Measurements from ENCODE around the gene LAMTOR4. TPM values are rescaled to one million over a fixed set of nuclear protein-coding genes. Genes with fewer than 3 reads are reported as not detected.

The LAMTOR4 gene
- total and polyA plus RNA-seq, 2 of the 13 experiments (the other 11 are each of a cell fraction or from before 2014, with no cell fraction given), result 115 to 118 TPM

DNA sequence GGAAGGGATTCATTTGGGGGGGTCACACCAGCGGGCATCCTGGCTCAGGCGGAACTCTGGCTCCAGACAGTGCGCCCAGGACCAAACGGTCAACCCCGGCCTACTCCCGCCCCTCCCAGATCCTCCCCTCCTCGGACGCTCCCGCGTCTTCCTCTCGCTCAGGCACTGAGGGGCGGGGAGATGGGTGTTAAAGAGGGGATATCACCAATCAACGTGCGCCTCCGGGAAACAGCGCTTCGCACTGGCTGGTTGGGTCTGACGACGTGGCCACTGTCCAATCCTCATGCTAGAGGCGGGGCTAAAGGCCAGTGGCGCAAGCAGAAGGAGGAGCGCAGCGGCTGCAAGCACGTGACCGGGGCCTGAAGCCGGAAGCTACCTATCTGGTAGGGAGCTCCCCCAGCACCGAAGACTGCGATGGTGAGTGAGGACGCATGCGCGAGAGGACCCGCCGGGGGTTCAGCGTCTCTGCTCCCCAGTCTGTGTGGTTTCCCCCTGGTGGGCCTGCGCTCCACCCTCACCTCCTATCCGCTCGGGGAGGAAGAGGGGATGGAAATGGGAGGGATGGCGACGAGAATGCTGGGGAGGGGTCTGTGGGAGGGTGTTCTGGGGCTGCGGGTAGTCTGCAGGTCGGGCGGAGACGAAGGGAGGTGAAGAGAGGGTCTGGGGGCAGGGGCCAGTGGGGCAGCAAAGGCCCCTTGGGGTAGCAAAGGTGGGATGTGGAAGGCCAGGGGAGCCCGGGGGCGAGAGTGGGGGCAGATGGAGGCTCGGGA lies at the start of gene LAMTOR4 (continued):
- TF ChIP-seq, protein P1, sequence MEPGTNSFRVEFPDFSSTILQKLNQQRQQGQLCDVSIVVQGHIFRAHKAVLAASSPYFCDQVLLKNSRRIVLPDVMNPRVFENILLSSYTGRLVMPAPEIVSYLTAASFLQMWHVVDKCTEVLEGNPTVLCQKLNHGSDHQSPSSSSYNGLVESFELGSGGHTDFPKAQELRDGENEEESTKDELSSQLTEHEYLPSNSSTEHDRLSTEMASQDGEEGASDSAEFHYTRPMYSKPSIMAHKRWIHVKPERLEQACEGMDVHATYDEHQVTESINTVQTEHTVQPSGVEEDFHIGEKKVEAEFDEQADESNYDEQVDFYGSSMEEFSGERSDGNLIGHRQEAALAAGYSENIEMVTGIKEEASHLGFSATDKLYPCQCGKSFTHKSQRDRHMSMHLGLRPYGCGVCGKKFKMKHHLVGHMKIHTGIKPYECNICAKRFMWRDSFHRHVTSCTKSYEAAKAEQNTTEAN (CRISPR knock-in tag; conservative IDR thresholded peaks at IDR 0.05), result no peak
- TF ChIP-seq ADNP (CRISPR knock-in tag; IDR thresholded peaks at IDR 0.05) (no peak), ZNF432 (CRISPR knock-in tag; IDR thresholded peaks at IDR 0.05; ENCODE audit: borderline replicate concordance) (no peak), NR3C1 (CRISPR knock-in tag; IDR thresholded peaks at IDR 0.05) (no peak), ZNF720 (CRISPR knock-in tag; IDR thresholded peaks at IDR 0.05) (no peak), ARNTL (CRISPR knock-in tag; IDR thresholded peaks at IDR 0.05) (peak; percentile 95), HOXA9 (CRISPR knock-in tag; IDR thresholded peaks at IDR 0.05; ENCODE audit: borderline replicate concordance) (no peak), NRL (CRISPR knock-in tag; IDR thresholded peaks at IDR 0.05; ENCODE audit: borderline replicate concordance) (peak; percentile 48; the same call in 1 of the 2 replicates), KDM5A (IDR thresholded peaks at IDR 0.05; ENCODE audit: borderline replicate concordance, low read length) (peak; percentile 80), TCF7L2 (IDR thresholded peaks at IDR 0.05; ENCODE audit: low read depth, low read length) (no peak), PCBP1 (IDR thresholded peaks at IDR 0.05; ENCODE audit: borderline replicate concordance, low read depth, low read length) (peak; percentile 77; the same call in 1 of the 2 replicates)
- TF ChIP-seq, protein P2, sequence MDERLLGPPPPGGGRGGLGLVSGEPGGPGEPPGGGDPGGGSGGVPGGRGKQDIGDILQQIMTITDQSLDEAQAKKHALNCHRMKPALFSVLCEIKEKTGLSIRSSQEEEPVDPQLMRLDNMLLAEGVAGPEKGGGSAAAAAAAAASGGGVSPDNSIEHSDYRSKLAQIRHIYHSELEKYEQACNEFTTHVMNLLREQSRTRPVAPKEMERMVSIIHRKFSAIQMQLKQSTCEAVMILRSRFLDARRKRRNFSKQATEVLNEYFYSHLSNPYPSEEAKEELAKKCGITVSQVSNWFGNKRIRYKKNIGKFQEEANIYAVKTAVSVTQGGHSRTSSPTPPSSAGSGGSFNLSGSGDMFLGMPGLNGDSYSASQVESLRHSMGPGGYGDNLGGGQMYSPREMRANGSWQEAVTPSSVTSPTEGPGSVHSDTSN (CRISPR knock-in tag; IDR thresholded peaks at IDR 0.05), result peak; percentile 85
- TF ChIP-seq, protein P3, sequence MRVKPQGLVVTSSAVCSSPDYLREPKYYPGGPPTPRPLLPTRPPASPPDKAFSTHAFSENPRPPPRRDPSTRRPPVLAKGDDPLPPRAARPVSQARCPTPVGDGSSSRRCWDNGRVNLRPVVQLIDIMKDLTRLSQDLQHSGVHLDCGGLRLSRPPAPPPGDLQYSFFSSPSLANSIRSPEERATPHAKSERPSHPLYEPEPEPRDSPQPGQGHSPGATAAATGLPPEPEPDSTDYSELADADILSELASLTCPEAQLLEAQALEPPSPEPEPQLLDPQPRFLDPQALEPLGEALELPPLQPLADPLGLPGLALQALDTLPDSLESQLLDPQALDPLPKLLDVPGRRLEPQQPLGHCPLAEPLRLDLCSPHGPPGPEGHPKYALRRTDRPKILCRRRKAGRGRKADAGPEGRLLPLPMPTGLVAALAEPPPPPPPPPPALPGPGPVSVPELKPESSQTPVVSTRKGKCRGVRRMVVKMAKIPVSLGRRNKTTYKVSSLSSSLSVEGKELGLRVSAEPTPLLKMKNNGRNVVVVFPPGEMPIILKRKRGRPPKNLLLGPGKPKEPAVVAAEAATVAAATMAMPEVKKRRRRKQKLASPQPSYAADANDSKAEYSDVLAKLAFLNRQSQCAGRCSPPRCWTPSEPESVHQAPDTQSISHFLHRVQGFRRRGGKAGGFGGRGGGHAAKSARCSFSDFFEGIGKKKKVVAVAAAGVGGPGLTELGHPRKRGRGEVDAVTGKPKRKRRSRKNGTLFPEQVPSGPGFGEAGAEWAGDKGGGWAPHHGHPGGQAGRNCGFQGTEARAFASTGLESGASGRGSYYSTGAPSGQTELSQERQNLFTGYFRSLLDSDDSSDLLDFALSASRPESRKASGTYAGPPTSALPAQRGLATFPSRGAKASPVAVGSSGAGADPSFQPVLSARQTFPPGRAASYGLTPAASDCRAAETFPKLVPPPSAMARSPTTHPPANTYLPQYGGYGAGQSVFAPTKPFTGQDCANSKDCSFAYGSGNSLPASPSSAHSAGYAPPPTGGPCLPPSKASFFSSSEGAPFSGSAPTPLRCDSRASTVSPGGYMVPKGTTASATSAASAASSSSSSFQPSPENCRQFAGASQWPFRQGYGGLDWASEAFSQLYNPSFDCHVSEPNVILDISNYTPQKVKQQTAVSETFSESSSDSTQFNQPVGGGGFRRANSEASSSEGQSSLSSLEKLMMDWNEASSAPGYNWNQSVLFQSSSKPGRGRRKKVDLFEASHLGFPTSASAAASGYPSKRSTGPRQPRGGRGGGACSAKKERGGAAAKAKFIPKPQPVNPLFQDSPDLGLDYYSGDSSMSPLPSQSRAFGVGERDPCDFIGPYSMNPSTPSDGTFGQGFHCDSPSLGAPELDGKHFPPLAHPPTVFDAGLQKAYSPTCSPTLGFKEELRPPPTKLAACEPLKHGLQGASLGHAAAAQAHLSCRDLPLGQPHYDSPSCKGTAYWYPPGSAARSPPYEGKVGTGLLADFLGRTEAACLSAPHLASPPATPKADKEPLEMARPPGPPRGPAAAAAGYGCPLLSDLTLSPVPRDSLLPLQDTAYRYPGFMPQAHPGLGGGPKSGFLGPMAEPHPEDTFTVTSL (CRISPR knock-in tag; IDR thresholded peaks at IDR 0.05; ENCODE audit: borderline replicate concordance), result no peak
- TF ChIP-seq, protein P4, sequence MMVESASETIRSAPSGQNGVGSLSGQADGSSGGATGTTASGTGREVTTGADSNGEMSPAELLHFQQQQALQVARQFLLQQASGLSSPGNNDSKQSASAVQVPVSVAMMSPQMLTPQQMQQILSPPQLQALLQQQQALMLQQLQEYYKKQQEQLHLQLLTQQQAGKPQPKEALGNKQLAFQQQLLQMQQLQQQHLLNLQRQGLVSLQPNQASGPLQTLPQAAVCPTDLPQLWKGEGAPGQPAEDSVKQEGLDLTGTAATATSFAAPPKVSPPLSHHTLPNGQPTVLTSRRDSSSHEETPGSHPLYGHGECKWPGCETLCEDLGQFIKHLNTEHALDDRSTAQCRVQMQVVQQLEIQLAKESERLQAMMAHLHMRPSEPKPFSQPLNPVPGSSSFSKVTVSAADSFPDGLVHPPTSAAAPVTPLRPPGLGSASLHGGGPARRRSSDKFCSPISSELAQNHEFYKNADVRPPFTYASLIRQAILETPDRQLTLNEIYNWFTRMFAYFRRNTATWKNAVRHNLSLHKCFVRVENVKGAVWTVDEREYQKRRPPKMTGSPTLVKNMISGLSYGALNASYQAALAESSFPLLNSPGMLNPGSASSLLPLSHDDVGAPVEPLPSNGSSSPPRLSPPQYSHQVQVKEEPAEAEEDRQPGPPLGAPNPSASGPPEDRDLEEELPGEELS (CRISPR knock-in tag; IDR thresholded peaks at IDR 0.05), result no peak
- TF ChIP-seq, protein P5, sequence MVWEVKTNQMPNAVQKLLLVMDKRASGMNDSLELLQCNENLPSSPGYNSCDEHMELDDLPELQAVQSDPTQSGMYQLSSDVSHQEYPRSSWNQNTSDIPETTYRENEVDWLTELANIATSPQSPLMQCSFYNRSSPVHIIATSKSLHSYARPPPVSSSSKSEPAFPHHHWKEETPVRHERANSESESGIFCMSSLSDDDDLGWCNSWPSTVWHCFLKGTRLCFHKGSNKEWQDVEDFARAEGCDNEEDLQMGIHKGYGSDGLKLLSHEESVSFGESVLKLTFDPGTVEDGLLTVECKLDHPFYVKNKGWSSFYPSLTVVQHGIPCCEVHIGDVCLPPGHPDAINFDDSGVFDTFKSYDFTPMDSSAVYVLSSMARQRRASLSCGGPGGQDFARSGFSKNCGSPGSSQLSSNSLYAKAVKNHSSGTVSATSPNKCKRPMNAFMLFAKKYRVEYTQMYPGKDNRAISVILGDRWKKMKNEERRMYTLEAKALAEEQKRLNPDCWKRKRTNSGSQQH (CRISPR knock-in tag; IDR thresholded peaks at IDR 0.05; ENCODE audit: low read depth), result 0 out of 2 replicates have a peak, but pooled peaks have one; percentile 18
